IMR-90 (cell line): ENCODE results near the gene ARHGAP28. TPM values are rescaled to one million over a fixed set of nuclear protein-coding genes. Genes with fewer than 3 reads are reported as not detected.

Experiments used
- ATAC-seq: fragments of 200-7000 bp; cut with Tn5 transposase; 2 replicates; pipeline ENCODE4 v1.9.1; 2020; ENCODE audit warnings: low read depth, mild to moderate bottlenecking, moderate library complexity
- BruUV-seq: library from RNA; stranded (reverse); fragments of 400-500 nt; replicated peaks from 2 replicates; lab custom pipeline; 2021; lab: Mats Ljungman, UMichigan
- CTCF ChIA-PET: fragments of 300-600 bp; formaldehyde crosslinking; extraction: SDS; loops from one replicate; lab custom pipeline; 2021; ENCODE audit warnings: antibody characterized with exemption; lab: Yijun Ruan, JAX
- POLR2A ChIA-PET: fragments of 300-600 bp; sonication (Branson Sonifier 250); formaldehyde crosslinking; loops from one replicate; lab custom pipeline; 2022; ENCODE audit warnings: antibody characterized with exemption; ENCODE audit not compliant: unreplicated experiment; lab: Charles Lee
- DNase-seq: peaks from one replicate; pipeline ENCODE4 v3.0.0; 2013
- H2AFZ ChIP-seq: replicated peaks from 2 replicates; pipeline ENCODE3; 2013; ENCODE audit warnings: low read length, mild to moderate bottlenecking; ENCODE audit not compliant: poor library complexity
- H2AK5ac ChIP-seq: 2 replicates; pipeline ENCODE4 v1.6.1; 2013; ENCODE audit warnings: low read depth, low read length, inconsistent platforms
- H2AK9ac ChIP-seq: replicated peaks from 2 replicates; pipeline ENCODE3; 2013; ENCODE audit warnings: mild to moderate bottlenecking, low read depth, low read length, moderate library complexity; ENCODE audit not compliant: poor library complexity
- H2BK120ac ChIP-seq: 2 replicates; pipeline ENCODE4 v1.6.1; 2013; ENCODE audit warnings: low read depth, low read length, inconsistent platforms
- H2BK15ac ChIP-seq: 3 replicates; pipeline ENCODE4 v1.6.1; 2013; ENCODE audit warnings: low read depth, low read length, inconsistent platforms
- H2BK20ac ChIP-seq: 2 replicates; pipeline ENCODE4 v1.6.1; 2013; ENCODE audit warnings: low read depth, mild to moderate bottlenecking, inconsistent platforms, low read length, moderate library complexity
- H2BK5ac ChIP-seq: 2 replicates; pipeline ENCODE4 v1.6.1; 2013; ENCODE audit warnings: mild to moderate bottlenecking, low read depth, low read length, inconsistent platforms; ENCODE audit not compliant: poor library complexity, severe bottlenecking
- H3K14ac ChIP-seq: replicated peaks from 2 replicates; pipeline ENCODE4 v1.6.1; 2013; ENCODE audit warnings: low read depth, low read length, inconsistent platforms
- H3K18ac ChIP-seq: 2 replicates; pipeline ENCODE4 v1.6.1; 2013; ENCODE audit warnings: low read depth, low read length, control low read depth
- H3K23ac ChIP-seq: 2 replicates; pipeline ENCODE4 v1.6.1; 2013; ENCODE audit warnings: low read depth, low read length, inconsistent platforms
- H3K27ac ChIP-seq: 2 replicates; pipeline ENCODE4 v1.5.1; 2013; ENCODE audit warnings: mild to moderate bottlenecking, control low read depth, low read length; ENCODE audit not compliant: insufficient read depth
- H3K27me3 ChIP-seq: 2 replicates; pipeline ENCODE4 v1.6.1; 2013; ENCODE audit warnings: low read length; ENCODE audit not compliant: control insufficient read depth, insufficient read depth
- H3K36me3 ChIP-seq: 2 replicates; pipeline ENCODE4 v1.6.1; 2013; ENCODE audit warnings: low read length, mixed read lengths; ENCODE audit not compliant: control insufficient read depth, insufficient read depth
- H3K4ac ChIP-seq: 2 replicates; pipeline ENCODE4 v1.6.1; 2013; ENCODE audit warnings: low read depth, low read length, inconsistent platforms
- H3K4me1 ChIP-seq: 2 replicates; pipeline ENCODE4 v1.6.1; 2013; ENCODE audit warnings: low read length, mixed read lengths; ENCODE audit not compliant: control insufficient read depth, insufficient read depth
- H3K4me2 ChIP-seq: 2 replicates; pipeline ENCODE4 v1.6.1; 2013; ENCODE audit warnings: low read depth, mild to moderate bottlenecking, control low read depth, low read length, moderate library complexity
- H3K4me3 ChIP-seq: 2 replicates; pipeline ENCODE4 v1.5.1; 2013; ENCODE audit warnings: low read depth, mild to moderate bottlenecking, control low read depth, low read length, moderate library complexity; ENCODE audit not compliant: insufficient read depth
- H3K56ac ChIP-seq: 2 replicates; pipeline ENCODE4 v1.6.1; 2013; ENCODE audit warnings: low read length, inconsistent platforms; ENCODE audit not compliant: insufficient read depth; ENCODE audit errors: extremely low read depth
- H3K79me1 ChIP-seq, 2 experiments: 2 replicates each; pipeline ENCODE4 v1.6.1; 2013; ENCODE audit warnings: low read length in 2 of 2, inconsistent platforms in 1 of 2, low read depth in 1 of 2
- H3K9ac ChIP-seq: 2 replicates; pipeline ENCODE4 v1.6.1; 2013; ENCODE audit warnings: low read depth, low read length, control low read depth
- H3K9me1 ChIP-seq: 2 replicates; pipeline ENCODE4 v1.6.1; 2013; ENCODE audit warnings: low read length, inconsistent platforms; ENCODE audit not compliant: insufficient read depth
- H3K9me3 ChIP-seq: 2 replicates; pipeline ENCODE4 v1.6.1; 2013; ENCODE audit warnings: low read length; ENCODE audit not compliant: control insufficient read depth, insufficient read depth
- H4K20me1 ChIP-seq: 2 replicates; pipeline ENCODE4 v1.6.1; 2013; ENCODE audit warnings: low read length, inconsistent platforms; ENCODE audit not compliant: insufficient read depth
- H4K5ac ChIP-seq: 2 replicates; pipeline ENCODE4 v1.6.1; 2013; ENCODE audit warnings: mild to moderate bottlenecking, low read depth, low read length, control low read depth
- H4K8ac ChIP-seq, 2 experiments: 2 replicates each; pipeline ENCODE4 v1.6.1; 2013; ENCODE audit warnings: low read depth in 2 of 2, low read length in 2 of 2, control low read depth in 1 of 2, inconsistent platforms in 1 of 2
- H4K91ac ChIP-seq: 2 replicates; pipeline ENCODE4 v1.6.1; 2013; ENCODE audit warnings: low read depth, low read length, inconsistent platforms; ENCODE audit not compliant: insufficient read depth
- BHLHE40 ChIP-seq: fragments of 150-350 bp; IDR thresholded peaks from 2 replicates; pipeline ENCODE4 v1.6.1; 2016; ENCODE audit warnings: mild to moderate bottlenecking, low read depth, low read length
- CEBPB ChIP-seq: IDR thresholded peaks from 2 replicates; pipeline ENCODE4 v1.6.1; 2012; ENCODE audit warnings: low read depth, low read length, improper control_type of control experiment
- CHD1 ChIP-seq: IDR thresholded peaks from 2 replicates; pipeline ENCODE4 v1.6.1; 2012; ENCODE audit warnings: low read depth, low read length, improper control_type of control experiment
- CTCF ChIP-seq: conservative IDR thresholded peaks from 2 replicates; pipeline ENCODE4 v1.5.1; 2012; ENCODE audit warnings: mild to moderate bottlenecking, low read depth, low read length, improper control_type of control experiment
- ELK1 ChIP-seq: fragments of 150-350 bp; IDR thresholded peaks from 2 replicates; pipeline ENCODE4 v1.6.1; 2016; ENCODE audit warnings: low read depth, mild to moderate bottlenecking, low read length, moderate library complexity, borderline replicate concordance
- FOS ChIP-seq: fragments of 150-350 bp; IDR thresholded peaks from 2 replicates; pipeline ENCODE4 v1.6.1; 2016; ENCODE audit warnings: low read depth, low read length
- MAFK ChIP-seq: IDR thresholded peaks from 2 replicates; pipeline ENCODE4 v1.6.1; 2012; ENCODE audit warnings: low read depth, low read length, improper control_type of control experiment
- MAZ ChIP-seq: IDR thresholded peaks from 2 replicates; pipeline ENCODE4 v1.6.1; 2012; ENCODE audit warnings: low read depth, mild to moderate bottlenecking, low read length, improper control_type of control experiment, moderate library complexity, borderline replicate concordance
- MXI1 ChIP-seq: IDR thresholded peaks from 2 replicates; pipeline ENCODE4 v1.6.1; 2012; ENCODE audit warnings: low read depth, mild to moderate bottlenecking, low read length, moderate library complexity, borderline replicate concordance
- NFE2L2 ChIP-seq: fragments of 150-350 bp; IDR thresholded peaks from 2 replicates; pipeline ENCODE4 v1.6.1; 2016; ENCODE audit warnings: low read depth, mild to moderate bottlenecking, low read length
- POLR2A ChIP-seq: IDR thresholded peaks from 2 replicates; pipeline ENCODE4 v1.6.1; 2012; ENCODE audit warnings: mild to moderate bottlenecking, low read depth, low read length
- RAD21 ChIP-seq: IDR thresholded peaks from 2 replicates; pipeline ENCODE4 v1.6.1; 2012; ENCODE audit warnings: low read length, improper control_type of control experiment
- RFX5 ChIP-seq: IDR thresholded peaks from 2 replicates; pipeline ENCODE4 v1.8.0; 2012; ENCODE audit warnings: low read depth, mild to moderate bottlenecking, low read length, moderate library complexity
- SMC3 ChIP-seq: fragments of 150-350 bp; IDR thresholded peaks from 2 replicates; pipeline ENCODE4 v1.6.1; 2016; ENCODE audit warnings: low read depth, mild to moderate bottlenecking, antibody characterized with exemption, low read length, moderate library complexity
- USF2 ChIP-seq: fragments of 150-350 bp; IDR thresholded peaks from 2 replicates; pipeline ENCODE4 v1.6.1; 2017; ENCODE audit warnings: mild to moderate bottlenecking, antibody characterized with exemption, low read length, low read depth
- WGBS, 2 experiments: methylation state at CpG; one replicate each; pipeline versions ENCODE4 v1.1.5 to v1.1.7; 2013; ENCODE audit warnings: missing lambda C conversion rate in 2 of 2; ENCODE audit not compliant: insufficient read length in 1 of 2; ENCODE audit errors: extremely low coverage in 2 of 2; 5-methylcytosine and 5-hydroxymethylcytosine counted together
- dilution Hi-C: fragments of 300-500 bp; cut with HindIII; formaldehyde crosslinking; loops from one replicate; pipeline ENCODE4 v1.14.3; 2018; ENCODE audit warnings: low sequenced_read_pairs; ENCODE audit not compliant: unreplicated experiment
- in situ Hi-C: fragments of 300-500 bp; cut with MboI; formaldehyde crosslinking; loops from 3 replicates; pipeline ENCODE4 v1.14.3; 2019; ENCODE audit warnings: low sequenced_read_pairs, inconsistent platforms, mixed read lengths
- intact Hi-C: fragments of 100-400 bp; cut with micrococcal nuclease; formaldehyde crosslinking; loops from 2 replicates; pipeline ENCODE4 v1.10.0; 2022
- polyA plus RNA-seq, 3 experiments: library from polyadenylated mRNA; depleted of rRNA; stranded (reverse); fragments of >200 nt; gene quantifications; 2 replicates each; pipeline ENCODE4 v1.2.3, GENCODE V29; 2012; ENCODE audit warnings: low replicate concordance in 1 of 3
- total RNA-seq: library from RNA; depleted of rRNA; stranded (reverse); fragments of >200 nt; gene quantifications from 2 replicates; pipeline ENCODE4 v1.2.3, GENCODE V29; 2012

ARHGAP28 gene
- total and polyA plus RNA-seq, 2 of the 4 experiments (the other 2 are of a cell fraction) = 1.8 to 3.8 TPM

GRCh38 chr18:6778459-6779247, 49.1 kb downstream of the ARHGAP28 start:
- Histone ChIP-seq H3K4me1 (peaks cover 25% of the 10 kb centered on the region), H3K23ac (no peak overlapping the region), H2AK9ac (no peak overlapping the region), H3K4me3 (no peak overlapping the region), H3K18ac (no peak overlapping the region; the same call in 1 of the 2 replicates), H3K4me2 (no peak overlapping the region), H4K20me1 (no peaks in the 10 kb centered on the region), H3K4ac (no peak overlapping the region), H2BK20ac (no peak overlapping the region; the same call in 1 of the 2 replicates), H3K9me1 (peaks cover 12% of the 10 kb centered on the region), H2BK5ac (no peak overlapping the region), H2AFZ (no peak overlapping the region), H3K9me3 (no peaks in the 10 kb centered on the region), H3K36me3 (peaks cover 4% of the 10 kb centered on the region; the same call in 1 of the 2 replicates), H3K27me3 (no peaks in the 10 kb centered on the region), H4K5ac (peak overlapping the region; percentile 39; the same call in 1 of the 2 replicates), H3K56ac (no peak overlapping the region; the same call in 1 of the 2 replicates), H2BK15ac (peak overlapping the region; percentile 48; the same call in 1 of the 3 replicates), H3K9ac (no peak overlapping the region), H4K8ac (no peak overlapping the region), H3K79me1 (peaks cover 0 to 7% of the 10 kb centered on the region in 2 experiments; a peak in 1 of 4 replicates), H4K91ac (no peak overlapping the region), H3K27ac (no peak overlapping the region), H3K14ac (no peak overlapping the region), H2BK120ac (peak overlapping the region; percentile 12; the same call in 1 of the 2 replicates), H2AK5ac (peak overlapping the region; percentile 44; the same call in 1 of the 2 replicates)
- POLR2A ChIA-PET = no interaction called here
- no CpG with 5 or more reads among the region's 5 CpGs for WGBS, 2 experiments
- in situ Hi-C loops (no loop called here), dilution Hi-C loops (no loop called here), intact Hi-C loops (no loop called here)
- BruUV-seq = no TSS peak
- CTCF ChIA-PET = no interaction called here
- ATAC-seq = no peak
- no peak for DNase-seq
- no peak for TF ChIP-seq NFE2L2
- no peak for TF ChIP-seq CEBPB
- TF ChIP-seq SMC3 = no peak
- TF ChIP-seq RFX5 = no peak
- no peak for TF ChIP-seq MXI1
- TF ChIP-seq FOS = no peak
- TF ChIP-seq MAZ = no peak
- TF ChIP-seq USF2 = no peak
- no peak for TF ChIP-seq POLR2A
- TF ChIP-seq MAFK = no peak
- TF ChIP-seq BHLHE40 = no peak
- no peak for TF ChIP-seq ELK1
- no peak for TF ChIP-seq CHD1
- no peak for TF ChIP-seq RAD21
- TF ChIP-seq CTCF = no peak
